Hematopoietic multipotent progenitor cell (in vitro differentiated cells): ENCODE data around the gene NR3C1. TPM values are rescaled to one million over a fixed set of nuclear protein-coding genes. Genes with fewer than 3 reads are reported as not detected.

Experiments
- DNase-seq, 3 donors: peaks; one replicate each; pipeline ENCODE4 v3.0.0-alpha.2; 2011 to 2015; ENCODE audit warnings: low read depth in 2 of 3, low spot score in 2 of 3
- total RNA-seq: library from RNA; depleted of rRNA; stranded (reverse); fragments of >200 nt; gene quantifications from one replicate; pipeline ENCODE4 v1.2.3, GENCODE V29; 2012

NR3C1 gene
- total RNA-seq, 1 donor: 39.9 TPM

- no peak for DNase-seq
These were observed 31.2 kb downstream of the NR3C1 start for GRCh38 chr5:143372187-143372829.

- DNase-seq: no peak
These were observed 33.0 kb downstream of the NR3C1 start for GRCh38 chr5:143370440-143370839.

- no peak for DNase-seq
These were observed 39.4 kb downstream of the NR3C1 start for GRCh38 chr5:143364061-143364460.

DNA sequence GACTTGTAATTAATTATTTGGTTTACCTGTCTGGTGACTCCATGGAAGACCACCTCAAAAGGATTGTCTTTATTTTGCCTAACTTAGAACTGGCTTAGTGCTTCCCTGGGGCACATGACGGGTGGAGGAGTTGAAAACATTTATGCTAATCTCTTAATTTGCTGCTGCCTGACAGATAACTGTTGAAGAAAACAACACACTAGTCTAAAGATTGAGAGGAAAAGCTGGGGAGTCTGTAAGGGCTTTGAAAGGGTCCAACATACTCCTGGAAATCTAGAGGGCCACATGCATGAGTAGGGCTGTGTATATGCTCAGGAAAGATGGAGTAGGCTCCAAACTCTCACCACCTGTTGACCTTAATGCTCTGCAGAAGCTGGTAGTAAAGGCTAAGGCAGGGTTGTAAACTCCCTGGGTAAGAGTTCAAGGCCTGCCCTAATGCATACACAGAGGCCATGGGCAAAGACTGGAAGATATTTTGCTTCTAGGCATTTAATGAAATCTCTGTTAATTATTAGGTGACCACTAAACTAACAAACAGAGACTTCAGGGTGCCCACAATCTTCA lies 40.7 kb downstream of the NR3C1 start:
- no peak for DNase-seq

- no peak for DNase-seq
These were observed 42.0 kb downstream of the NR3C1 start for GRCh38 chr5:143361438-143361837.

GRCh38 chr5:143360755-143361154 lies 42.7 kb downstream of the NR3C1 start:
- DNase-seq: no peak

GRCh38 chr5:143359869-143360268 lies 43.6 kb downstream of the NR3C1 start:
- no peak for DNase-seq

- no peak for DNase-seq
These were observed 46.5 kb downstream of the NR3C1 start for GRCh38 chr5:143356855-143357583.

GRCh38 chr5:143355710-143356109 lies 47.8 kb downstream of the NR3C1 start:
- peak; percentile 37 to 84 (median 77) for DNase-seq

- peak in 1 of 3 donors; percentile 19 for DNase-seq
These were observed 49.5 kb downstream of the NR3C1 start for GRCh38 chr5:143354025-143354424.

GRCh38 chr5:143352691-143353090 lies 50.8 kb downstream of the NR3C1 start:
- DNase-seq: peak in 1 of 3 donors; percentile 33

GRCh38 chr5:143350751-143351602 lies 52.5 kb downstream of the NR3C1 start:
- DNase-seq: no peak

- DNase-seq: no peak
These were observed 53.1 kb downstream of the NR3C1 start for GRCh38 chr5:143350341-143350740.

- DNase-seq: no peak
These were observed 54.3 kb downstream of the NR3C1 start for GRCh38 chr5:143349177-143349576.

DNA sequence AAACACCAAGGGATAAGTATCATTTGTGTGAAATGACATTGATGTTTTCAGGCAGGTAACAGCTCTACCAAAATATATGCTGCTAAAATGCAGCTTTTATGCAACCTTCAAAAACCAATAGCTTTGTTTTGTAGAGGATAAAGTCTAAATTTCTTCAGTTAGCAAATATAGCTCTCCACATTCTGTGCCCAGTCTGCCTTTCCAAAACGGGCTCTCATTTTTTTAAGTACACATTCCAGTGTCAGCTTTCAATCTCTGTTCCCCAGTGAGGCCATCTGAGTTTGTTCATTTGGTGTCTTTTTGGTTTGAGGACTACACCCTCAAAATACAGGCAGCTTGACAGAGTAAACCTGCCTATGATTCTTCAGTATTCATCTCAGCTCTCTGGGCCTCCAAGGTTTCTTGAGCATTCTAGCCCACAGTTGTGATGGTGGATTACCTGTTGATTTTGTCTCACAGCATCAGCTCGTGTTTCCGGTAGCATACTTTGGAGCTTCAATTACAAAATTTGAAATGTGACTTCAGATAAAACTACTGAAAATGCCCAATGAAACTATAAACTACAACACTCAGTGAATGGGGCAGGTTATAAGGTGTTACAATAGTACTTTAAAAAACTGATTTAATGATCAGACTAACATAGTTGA lies 55.7 kb downstream of the NR3C1 start:
- no peak for DNase-seq

GRCh38 chr5:143347046-143347445 lies 56.4 kb downstream of the NR3C1 start:
- DNase-seq: no peak

DNA sequence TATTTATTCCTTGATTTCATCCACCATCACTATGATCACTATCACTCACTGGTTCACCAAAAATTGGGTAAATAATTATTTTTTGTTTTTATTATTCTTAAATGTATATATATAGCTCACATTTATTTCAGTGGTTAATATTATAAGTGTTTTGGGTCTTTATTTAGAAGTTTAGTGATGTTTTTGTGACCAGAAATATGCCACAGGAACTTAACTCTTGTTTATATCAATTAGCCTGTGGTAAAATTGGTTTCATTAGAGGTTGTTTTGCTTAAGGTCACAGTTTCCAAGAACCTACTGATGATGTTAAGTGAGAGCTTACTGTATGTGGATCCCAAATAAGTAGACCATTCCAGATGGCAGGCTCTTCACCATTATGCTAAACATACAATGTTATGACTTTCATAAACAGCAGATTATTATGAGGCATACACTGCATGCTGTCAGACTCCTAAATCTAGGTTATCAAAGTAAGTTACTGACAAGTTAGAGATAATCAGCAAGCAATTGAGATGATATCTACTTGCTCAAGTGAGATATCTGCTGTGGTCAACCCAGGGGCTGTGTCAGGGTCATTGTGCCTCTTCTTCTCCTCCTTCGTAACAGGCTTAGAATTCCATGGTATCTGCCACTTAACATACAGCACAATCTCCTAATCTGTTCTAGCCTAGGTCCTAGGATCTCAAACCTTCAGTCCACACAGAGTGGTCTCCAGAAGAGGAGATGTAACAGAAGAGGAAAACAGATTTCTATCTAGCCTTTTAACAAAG lies 57.6 kb downstream of the NR3C1 start:
- DNase-seq: no peak

- no peak for DNase-seq
These were observed 60.4 kb downstream of the NR3C1 start for GRCh38 chr5:143343042-143343441.

- DNase-seq: no peak
These were observed 60.9 kb downstream of the NR3C1 start for GRCh38 chr5:143342607-143343006.
